ENCODE measurements around the gene CLBA1. TPM values are rescaled to one million over a fixed set of nuclear protein-coding genes. Genes with fewer than 3 reads are reported as not detected.

CLBA1 gene
- total RNA-seq, 1 experiment from 2014 or later: 14.8 TPM

- intact Hi-C loops (cut with micrococcal nuclease): no loop called here
- Histone ChIP-seq H2AFZ (ENCODE audit: low read depth, low read length, poor library complexity, severe bottlenecking) (no peak overlapping the region), H3K4me2 (ENCODE audit: low read length) (no peak overlapping the region), H3K27ac (ENCODE audit: low read depth, low read length) (no peak overlapping the region), H3K9ac (ENCODE audit: low read length) (no peak overlapping the region), H4K20me1 (ENCODE audit: insufficient read depth) (no peaks in the 10 kb centered on the region), H3K27me3 (ENCODE audit: insufficient read depth, low read length) (no peaks in the 10 kb centered on the region), H3K4me3 (replicated peaks in 1 of 2; ENCODE audit: low read depth in 1 of 2, low read length in 2 of 2) (no peak overlapping the region), H3K9me2 (ENCODE audit: insufficient read depth) (no peaks in the 10 kb centered on the region), H3K36me3 (ENCODE audit: control insufficient read depth in 1 of 2, insufficient read depth in 2 of 2, low read length in 2 of 2) (no peaks in the 10 kb centered on the region), H3K9me3 (ENCODE audit: control insufficient read depth in 1 of 2, insufficient read depth in 1 of 2, low read depth in 1 of 2, low read length in 2 of 2) (no peaks in the 10 kb centered on the region), H3K4me1 (ENCODE audit: control insufficient read depth in 1 of 2, insufficient read depth in 2 of 2, low read length in 2 of 2) (no peaks in the 10 kb centered on the region; a peak in 1 of 4 replicates), H3K79me2 (ENCODE audit: insufficient read depth, low read length) (no peaks in the 10 kb centered on the region)
- no TSS peak for BruUV-seq (replicated peaks)
- DNase-seq (ENCODE audit: low read depth, low spot score) (no peak), ATAC-seq (no peak)
- RAD21 ChIA-PET (ENCODE audit: low non-redundant PET in 1 of 2, low total read pairs in 2 of 2, uncharacterized antibody in 2 of 2, unreplicated experiment in 2 of 2): no interaction called here
- CTCF ChIA-PET: interaction anchor here (1.3 kb wide), 1 partner anchor 34 kb away, joined by 3 read pairs; no protein-coding TSS in a partner anchor
- POLR2A ChIA-PET: no interaction called here
- TF ChIP-seq EZH2phosphoT487 (IDR thresholded peaks at IDR 0.05; ENCODE audit: borderline replicate concordance) (no peak), SRF (IDR thresholded peaks at IDR 0.05; ENCODE audit: low read depth) (no peak), CBX3 (IDR thresholded peaks at IDR 0.05; ENCODE audit: low read depth) (no peak), ZBTB33 (IDR thresholded peaks at IDR 0.05; ENCODE audit: extremely low read depth, insufficient replicate concordance, low read length) (no peak), FOSL1 (IDR thresholded peaks at IDR 0.05; ENCODE audit: low read depth) (no peak), ZFX (IDR thresholded peaks at IDR 0.05) (no peak), POLR2AphosphoS5 (IDR thresholded peaks at IDR 0.05; ENCODE audit: low read depth, low read length) (no peak; the same call in 1 of the 2 replicates)
Observed at GRCh38 chr14:104938436-104938835, 47.2 kb upstream of the CLBA1 start.

GRCh38 chr14:104938960-104939359 is 46.6 kb upstream of the CLBA1 start:
- intact Hi-C loops (cut with micrococcal nuclease): no loop called here
- POLR2A ChIA-PET: no interaction called here
- CTCF ChIA-PET: interaction anchor here (1.3 kb wide), 1 partner anchor 33 kb away, joined by 3 read pairs; no protein-coding TSS in a partner anchor
- Histone ChIP-seq H3K9ac (ENCODE audit: low read length) (no peak overlapping the region), H3K79me2 (ENCODE audit: insufficient read depth, low read length) (no peaks in the 10 kb centered on the region), H3K36me3 (ENCODE audit: control insufficient read depth in 1 of 2, insufficient read depth in 2 of 2, low read length in 2 of 2) (no peaks in the 10 kb centered on the region), H3K9me2 (ENCODE audit: insufficient read depth) (no peaks in the 10 kb centered on the region), H3K4me3 (replicated peaks in 1 of 2; ENCODE audit: low read depth in 1 of 2, low read length in 2 of 2) (no peak overlapping the region), H3K27ac (ENCODE audit: low read depth, low read length) (no peak overlapping the region), H3K27me3 (ENCODE audit: insufficient read depth, low read length) (no peaks in the 10 kb centered on the region), H3K4me2 (ENCODE audit: low read length) (no peak overlapping the region), H3K4me1 (ENCODE audit: control insufficient read depth in 1 of 2, insufficient read depth in 2 of 2, low read length in 2 of 2) (no peaks in the 10 kb centered on the region; a peak in 1 of 4 replicates), H4K20me1 (ENCODE audit: insufficient read depth) (no peaks in the 10 kb centered on the region), H2AFZ (ENCODE audit: low read depth, low read length, poor library complexity, severe bottlenecking) (no peak overlapping the region), H3K9me3 (ENCODE audit: control insufficient read depth in 1 of 2, insufficient read depth in 1 of 2, low read depth in 1 of 2, low read length in 2 of 2) (no peaks in the 10 kb centered on the region)
- no TSS peak for BruUV-seq (replicated peaks)
- TF ChIP-seq CEBPB (IDR thresholded peaks at IDR 0.05; ENCODE audit: low read depth) (no peak), ELF1 (IDR thresholded peaks at IDR 0.05; ENCODE audit: borderline replicate concordance, low read depth) (no peak), REST (IDR thresholded peaks at IDR 0.05; ENCODE audit: low read depth) (no peak)
- no peak for ATAC-seq
- RAD21 ChIA-PET (ENCODE audit: low non-redundant PET in 1 of 2, low total read pairs in 2 of 2, uncharacterized antibody in 2 of 2, unreplicated experiment in 2 of 2): no interaction called here
- DNase-seq (ENCODE audit: low read depth, low spot score): no peak

Data from HCT116 (cell line).